ENCODE results near the gene SNRPA. TPM values are rescaled to one million over a fixed set of nuclear protein-coding genes. Genes with fewer than 3 reads are reported as not detected.

The SNRPA gene
- polyA plus RNA-seq, 1 of the 3 experiments (the other 2 are of a cell fraction): 121 TPM

DNA sequence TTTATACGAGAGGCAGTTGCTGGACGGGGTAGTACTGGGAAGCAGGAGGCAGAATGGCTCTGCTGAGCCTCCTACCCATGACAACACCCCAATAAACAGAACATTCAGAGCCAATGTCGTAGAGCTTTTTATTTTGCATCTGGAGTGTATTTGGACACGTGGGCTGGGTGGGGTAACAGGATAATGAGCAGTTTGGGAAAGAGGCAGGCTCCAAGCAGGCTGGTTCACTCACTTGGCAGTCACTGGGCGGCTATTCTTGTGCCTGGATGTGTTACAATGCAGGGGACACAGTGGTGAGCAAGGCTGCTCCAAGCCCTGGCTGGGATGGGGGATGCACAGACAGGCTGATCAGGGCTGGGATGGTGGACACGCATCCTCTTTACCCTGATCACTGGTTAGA is 10.3 kb upstream of the SNRPA start:
- H2AFZ ChIP-seq (ENCODE audit: low read depth): no peak overlapping the region
- no peak for DNase-seq
- ChIA-PET POLR2A (interaction anchor here (1.3 kb wide), 1 partner anchor 10 kb away, joined by 3 read pairs; no protein-coding TSS in a partner anchor), CTCF (interaction anchor here (0.8 kb wide), 1 partner anchor 79 kb away, joined by 3 read pairs; no protein-coding TSS in a partner anchor)
- WGBS (ENCODE audit: low lambda C conversion rate): 91% methylated on average over 6 of the region's 6 CpGs
- H3K9ac ChIP-seq: no peak overlapping the region
- H3K27me3 ChIP-seq (ENCODE audit: insufficient read depth): no peaks in the 10 kb centered on the region
- H3K4me3 ChIP-seq (ENCODE audit: low read depth in 2 of 2, low read length in 1 of 2): no peak overlapping the region
- H3K9me3 ChIP-seq: no peaks in the 10 kb centered on the region
- H3K4me2 ChIP-seq: no peak overlapping the region
- TF ChIP-seq RXRA (IDR thresholded peaks at IDR 0.05; ENCODE audit: borderline replicate concordance, low read depth): no peak
- TF ChIP-seq, protein P1, sequence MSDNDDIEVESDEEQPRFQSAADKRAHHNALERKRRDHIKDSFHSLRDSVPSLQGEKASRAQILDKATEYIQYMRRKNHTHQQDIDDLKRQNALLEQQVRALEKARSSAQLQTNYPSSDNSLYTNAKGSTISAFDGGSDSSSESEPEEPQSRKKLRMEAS (IDR thresholded peaks at IDR 0.05; ENCODE audit: low read depth): no peak
- no peak for TF ChIP-seq TAF1 (IDR thresholded peaks at IDR 0.05; ENCODE audit: borderline replicate concordance, low read depth, low read length)
- TF ChIP-seq EZH2phosphoT487 (IDR thresholded peaks at IDR 0.05; ENCODE audit: borderline replicate concordance, low read depth): no peak
- TF ChIP-seq, protein P2, sequence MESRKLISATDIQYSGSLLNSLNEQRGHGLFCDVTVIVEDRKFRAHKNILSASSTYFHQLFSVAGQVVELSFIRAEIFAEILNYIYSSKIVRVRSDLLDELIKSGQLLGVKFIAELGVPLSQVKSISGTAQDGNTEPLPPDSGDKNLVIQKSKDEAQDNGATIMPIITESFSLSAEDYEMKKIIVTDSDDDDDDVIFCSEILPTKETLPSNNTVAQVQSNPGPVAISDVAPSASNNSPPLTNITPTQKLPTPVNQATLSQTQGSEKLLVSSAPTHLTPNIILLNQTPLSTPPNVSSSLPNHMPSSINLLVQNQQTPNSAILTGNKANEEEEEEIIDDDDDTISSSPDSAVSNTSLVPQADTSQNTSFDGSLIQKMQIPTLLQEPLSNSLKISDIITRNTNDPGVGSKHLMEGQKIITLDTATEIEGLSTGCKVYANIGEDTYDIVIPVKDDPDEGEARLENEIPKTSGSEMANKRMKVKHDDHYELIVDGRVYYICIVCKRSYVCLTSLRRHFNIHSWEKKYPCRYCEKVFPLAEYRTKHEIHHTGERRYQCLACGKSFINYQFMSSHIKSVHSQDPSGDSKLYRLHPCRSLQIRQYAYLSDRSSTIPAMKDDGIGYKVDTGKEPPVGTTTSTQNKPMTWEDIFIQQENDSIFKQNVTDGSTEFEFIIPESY (IDR thresholded peaks at IDR 0.05; ENCODE audit: borderline replicate concordance, low read depth): no peak
- TF ChIP-seq, protein P3, sequence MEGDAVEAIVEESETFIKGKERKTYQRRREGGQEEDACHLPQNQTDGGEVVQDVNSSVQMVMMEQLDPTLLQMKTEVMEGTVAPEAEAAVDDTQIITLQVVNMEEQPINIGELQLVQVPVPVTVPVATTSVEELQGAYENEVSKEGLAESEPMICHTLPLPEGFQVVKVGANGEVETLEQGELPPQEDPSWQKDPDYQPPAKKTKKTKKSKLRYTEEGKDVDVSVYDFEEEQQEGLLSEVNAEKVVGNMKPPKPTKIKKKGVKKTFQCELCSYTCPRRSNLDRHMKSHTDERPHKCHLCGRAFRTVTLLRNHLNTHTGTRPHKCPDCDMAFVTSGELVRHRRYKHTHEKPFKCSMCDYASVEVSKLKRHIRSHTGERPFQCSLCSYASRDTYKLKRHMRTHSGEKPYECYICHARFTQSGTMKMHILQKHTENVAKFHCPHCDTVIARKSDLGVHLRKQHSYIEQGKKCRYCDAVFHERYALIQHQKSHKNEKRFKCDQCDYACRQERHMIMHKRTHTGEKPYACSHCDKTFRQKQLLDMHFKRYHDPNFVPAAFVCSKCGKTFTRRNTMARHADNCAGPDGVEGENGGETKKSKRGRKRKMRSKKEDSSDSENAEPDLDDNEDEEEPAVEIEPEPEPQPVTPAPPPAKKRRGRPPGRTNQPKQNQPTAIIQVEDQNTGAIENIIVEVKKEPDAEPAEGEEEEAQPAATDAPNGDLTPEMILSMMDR (IDR thresholded peaks at IDR 0.05): no peak
- TF ChIP-seq, protein P4, sequence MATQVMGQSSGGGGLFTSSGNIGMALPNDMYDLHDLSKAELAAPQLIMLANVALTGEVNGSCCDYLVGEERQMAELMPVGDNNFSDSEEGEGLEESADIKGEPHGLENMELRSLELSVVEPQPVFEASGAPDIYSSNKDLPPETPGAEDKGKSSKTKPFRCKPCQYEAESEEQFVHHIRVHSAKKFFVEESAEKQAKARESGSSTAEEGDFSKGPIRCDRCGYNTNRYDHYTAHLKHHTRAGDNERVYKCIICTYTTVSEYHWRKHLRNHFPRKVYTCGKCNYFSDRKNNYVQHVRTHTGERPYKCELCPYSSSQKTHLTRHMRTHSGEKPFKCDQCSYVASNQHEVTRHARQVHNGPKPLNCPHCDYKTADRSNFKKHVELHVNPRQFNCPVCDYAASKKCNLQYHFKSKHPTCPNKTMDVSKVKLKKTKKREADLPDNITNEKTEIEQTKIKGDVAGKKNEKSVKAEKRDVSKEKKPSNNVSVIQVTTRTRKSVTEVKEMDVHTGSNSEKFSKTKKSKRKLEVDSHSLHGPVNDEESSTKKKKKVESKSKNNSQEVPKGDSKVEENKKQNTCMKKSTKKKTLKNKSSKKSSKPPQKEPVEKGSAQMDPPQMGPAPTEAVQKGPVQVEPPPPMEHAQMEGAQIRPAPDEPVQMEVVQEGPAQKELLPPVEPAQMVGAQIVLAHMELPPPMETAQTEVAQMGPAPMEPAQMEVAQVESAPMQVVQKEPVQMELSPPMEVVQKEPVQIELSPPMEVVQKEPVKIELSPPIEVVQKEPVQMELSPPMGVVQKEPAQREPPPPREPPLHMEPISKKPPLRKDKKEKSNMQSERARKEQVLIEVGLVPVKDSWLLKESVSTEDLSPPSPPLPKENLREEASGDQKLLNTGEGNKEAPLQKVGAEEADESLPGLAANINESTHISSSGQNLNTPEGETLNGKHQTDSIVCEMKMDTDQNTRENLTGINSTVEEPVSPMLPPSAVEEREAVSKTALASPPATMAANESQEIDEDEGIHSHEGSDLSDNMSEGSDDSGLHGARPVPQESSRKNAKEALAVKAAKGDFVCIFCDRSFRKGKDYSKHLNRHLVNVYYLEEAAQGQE (IDR thresholded peaks at IDR 0.05; ENCODE audit: low read depth, low read length): no peak
- no peak for TF ChIP-seq POLR2AphosphoS5 (IDR thresholded peaks at IDR 0.05; ENCODE audit: low read depth, low read length)
- no peak for TF ChIP-seq TCF12 (IDR thresholded peaks at IDR 0.05)
- peaks cover 9% of the 10 kb centered on the region in 2 experiments for H3K36me3 ChIP-seq (replicated peaks in 1 of 2; ENCODE audit: control insufficient read depth in 1 of 2, insufficient read depth in 2 of 2, low read length in 1 of 2)
- 0 out of 4 replicates have a peak, but pooled peaks cover 0 to 4% of the 10 kb centered on the region in 2 experiments for H3K4me1 ChIP-seq (ENCODE audit: control insufficient read depth in 1 of 2, insufficient read depth in 2 of 2, low read depth in 1 of 2, low read length in 1 of 2)
- no peaks in the 10 kb centered on the region for H3K79me2 ChIP-seq (ENCODE audit: insufficient read depth)
- H3F3A ChIP-seq (replicated peaks; ENCODE audit: insufficient read depth): no peaks in the 10 kb centered on the region
- no peaks in the 10 kb centered on the region for H3K9me2 ChIP-seq
- no peak overlapping the region for H3K27ac ChIP-seq (ENCODE audit: low read depth in 2 of 2, low read length in 1 of 2)
- no peaks in the 10 kb centered on the region for H4K20me1 ChIP-seq (ENCODE audit: insufficient read depth)
